GM19455 (cell line): Measurements from ENCODE around the gene KDM5A.
"Not testable (repeated sequence)": the region's sequence is repeated elsewhere in the genome, so short reads cannot be mapped to it uniquely, and the experiment has no call there.

Experiments used
- ATAC-seq: cut with Tn5 transposase; IDR thresholded peaks from one replicate; pipeline ENCODE4 v1.9.1; 2021; ENCODE audit not compliant: unreplicated experiment

The KDM5A gene

GRCh38 chr12:241266-241665 lies 147.9 kb downstream of the KDM5A start:
- ATAC-seq = no peak

DNA sequence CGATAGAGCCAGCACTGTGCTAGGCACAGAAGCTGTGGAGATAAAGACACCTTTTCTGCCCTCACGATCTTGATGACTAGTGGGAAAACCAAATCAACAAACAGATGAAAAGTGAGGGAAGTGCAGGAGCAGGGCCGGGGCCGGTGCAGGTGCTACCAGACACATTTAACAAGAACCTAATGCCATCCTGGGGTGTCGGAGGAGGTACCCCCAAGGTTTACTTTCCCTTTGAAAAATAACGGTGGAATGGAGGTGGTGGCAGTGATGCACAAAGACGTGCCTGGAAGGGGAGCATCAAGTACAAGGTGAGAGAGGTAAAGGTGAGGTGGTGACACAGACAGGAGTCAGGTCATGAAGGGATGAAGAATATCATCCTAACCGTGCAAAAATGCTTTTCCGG lies 148.6 kb downstream of the KDM5A start:
- ATAC-seq = no peak

GRCh38 chr12:238736-239398 lies 150.3 kb downstream of the KDM5A start:
- no peak for ATAC-seq

GRCh38 chr12:238116-238515 lies 151.0 kb downstream of the KDM5A start:
- no peak for ATAC-seq

- no peak for ATAC-seq
Observed at GRCh38 chr12:237026-237815, 151.9 kb downstream of the KDM5A start.

DNA sequence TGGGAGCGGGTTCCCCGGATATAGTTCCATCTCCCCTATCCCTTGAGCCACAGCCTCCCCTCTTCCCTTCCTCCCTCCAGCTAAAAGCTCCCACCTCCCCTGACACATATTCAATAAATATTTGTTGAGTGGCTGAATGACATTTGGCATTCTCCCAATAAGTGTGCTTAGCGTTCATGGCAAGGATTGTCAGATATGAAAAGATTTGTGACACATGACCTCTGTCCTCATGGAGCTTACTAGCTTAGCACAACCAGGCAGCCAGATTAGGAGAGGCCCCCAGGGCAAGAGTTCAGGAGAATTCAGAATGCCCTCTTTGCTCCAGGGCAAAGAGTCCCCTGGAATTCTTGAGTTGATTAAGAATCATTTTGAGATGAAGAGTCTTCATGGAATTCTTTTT lies 152.7 kb downstream of the KDM5A start:
- ATAC-seq = no peak

DNA sequence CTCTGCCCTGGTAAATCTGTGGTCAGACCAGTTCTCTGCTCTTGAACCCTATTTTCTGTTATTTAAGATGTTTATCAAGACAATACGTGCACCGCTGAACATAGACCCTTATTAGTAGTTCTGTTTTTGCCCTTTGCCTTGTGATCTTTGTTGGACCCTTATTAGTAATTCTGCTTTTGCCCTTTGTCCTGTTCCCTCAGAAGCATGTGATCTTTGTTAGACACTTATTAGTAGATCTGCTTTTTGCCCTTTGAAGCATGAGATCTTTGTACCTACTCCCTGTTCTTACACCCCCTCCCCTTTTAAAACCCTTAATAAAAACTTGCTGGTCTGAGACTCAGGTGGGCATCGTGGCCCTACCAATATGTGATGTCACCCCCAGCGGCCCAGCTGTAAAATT lies 153.2 kb downstream of the KDM5A start:
- ATAC-seq = not testable (repeated sequence)

GRCh38 chr12:234891-235415 lies 154.2 kb downstream of the KDM5A start:
- ATAC-seq = no peak

GRCh38 chr12:234019-234418 lies 155.1 kb downstream of the KDM5A start:
- ATAC-seq = no peak

DNA sequence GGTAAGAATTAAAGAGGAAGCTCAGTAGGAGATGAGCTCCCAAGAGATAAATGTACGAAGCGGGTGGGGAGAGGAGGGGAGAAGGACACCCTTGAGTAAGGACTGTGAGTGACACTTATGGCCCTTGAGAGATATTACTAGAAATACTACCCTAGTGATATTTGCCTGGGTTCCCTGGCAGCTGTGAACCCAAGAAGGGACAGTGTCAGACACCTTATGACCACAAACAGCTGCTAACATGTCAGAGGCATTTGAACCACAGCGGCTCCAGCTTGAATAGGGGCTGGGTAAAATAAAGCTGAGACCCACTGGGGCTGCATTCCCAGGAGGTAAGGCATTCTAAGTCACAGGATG lies 155.5 kb downstream of the KDM5A start:
- no peak for ATAC-seq

DNA sequence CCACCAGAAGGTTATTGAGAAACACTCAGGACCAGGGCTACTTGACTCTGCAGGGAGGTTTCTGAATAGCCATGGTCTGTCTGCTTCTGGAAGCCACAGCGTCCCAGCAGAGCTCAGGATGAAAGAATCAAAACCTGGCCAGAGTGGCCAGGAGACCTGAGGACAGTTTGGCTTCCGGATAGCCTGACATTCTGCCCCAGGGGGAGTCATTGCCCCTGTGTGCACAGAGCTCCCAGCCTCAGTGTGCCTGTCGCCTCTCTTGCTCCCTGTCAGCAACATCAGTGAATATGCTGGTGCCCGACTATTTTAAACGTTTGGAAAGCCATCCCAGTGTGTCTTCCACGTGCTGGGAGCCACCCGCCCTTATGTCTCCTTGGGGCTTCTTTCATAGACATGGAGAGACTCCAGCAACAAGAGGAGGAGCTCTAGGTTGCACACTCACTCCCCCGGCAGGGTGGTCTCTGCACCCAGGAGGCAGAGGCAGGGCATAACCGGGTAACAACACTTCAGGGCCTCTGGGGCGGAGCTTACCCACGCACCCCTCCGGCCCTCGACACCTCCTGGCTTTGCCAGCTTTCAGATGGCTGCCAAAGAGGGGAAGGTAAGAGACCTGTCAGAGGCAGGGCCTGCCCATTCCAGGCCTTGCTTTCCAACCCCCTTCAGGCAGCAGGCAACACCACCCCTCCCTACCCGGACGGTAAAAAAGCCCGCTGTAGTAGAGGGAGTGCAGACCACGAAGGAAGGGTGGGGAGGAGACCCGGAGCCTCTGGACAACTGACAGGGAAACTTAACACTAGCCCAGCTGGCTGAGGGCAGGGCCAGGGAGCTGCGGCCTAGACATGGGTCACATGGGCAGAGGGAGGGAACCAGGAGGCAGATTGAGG lies 156.1 kb downstream of the KDM5A start:
- ATAC-seq = no peak

- no peak for ATAC-seq
Observed at GRCh38 chr12:230925-231671, 158.0 kb downstream of the KDM5A start.
